Neural progenitor cell (in vitro differentiated cells): ENCODE data around the gene MGST2. TPM values are rescaled to one million over a fixed set of nuclear protein-coding genes. Genes with fewer than 3 reads are reported as not detected.

Experiments
- DNase-seq: peaks from one replicate; pipeline ENCODE4 v3.0.0-alpha.2; 2016; ENCODE audit warnings: low spot score
- H2AFZ ChIP-seq: fragments of 200-600 bp; sonication (generic); replicated peaks from 2 replicates; pipeline ENCODE4 v1.6.1; 2016; ENCODE audit warnings: antibody characterized with exemption
- H3F3A ChIP-seq: fragments of 200-600 bp; sonication (generic); 2 replicates; pipeline ENCODE4 v1.6.1; 2016; ENCODE audit warnings: antibody characterized with exemption, low read depth
- H3K27ac ChIP-seq: fragments of 200-600 bp; sonication (generic); 2 replicates; pipeline ENCODE4 v1.5.1; 2016; ENCODE audit warnings: mild to moderate bottlenecking
- H3K27me3 ChIP-seq: fragments of 200-600 bp; sonication (generic); 2 replicates; pipeline ENCODE4 v1.6.1; 2016; ENCODE audit warnings: mild to moderate bottlenecking, moderate library complexity
- H3K36me3 ChIP-seq: fragments of 200-600 bp; sonication (generic); 2 replicates; pipeline ENCODE4 v1.5.1; 2016
- H3K4me1 ChIP-seq: fragments of 200-600 bp; sonication (generic); 2 replicates; pipeline ENCODE4 v1.6.1; 2016; ENCODE audit warnings: mixed run types
- H3K4me2 ChIP-seq: fragments of 200-600 bp; sonication (generic); 2 replicates; pipeline ENCODE4 v1.6.1; 2016
- H3K4me3 ChIP-seq: fragments of 200-600 bp; sonication (generic); 2 replicates; pipeline ENCODE4 v1.5.1; 2016
- H3K79me2 ChIP-seq: fragments of 200-600 bp; sonication (generic); 2 replicates; pipeline ENCODE4 v1.6.1; 2016; ENCODE audit warnings: low read depth
- H3K9ac ChIP-seq: fragments of 200-600 bp; sonication (generic); 2 replicates; pipeline ENCODE4 v1.6.1; 2016
- H3K9me3 ChIP-seq: fragments of 200-600 bp; sonication (generic); 2 replicates; pipeline ENCODE4 v1.5.1; 2016; ENCODE audit warnings: low read depth
- H4K20me1 ChIP-seq: fragments of 200-600 bp; sonication (generic); 2 replicates; pipeline ENCODE4 v1.6.1; 2016; ENCODE audit warnings: low read depth
- H3K27ac Mint-ChIP-seq: 3 replicates; pipeline ENCODE4 v1.8.0; 2021; ENCODE audit warnings: mixed read lengths
- H3K27me3 Mint-ChIP-seq: 2 replicates; pipeline ENCODE4 v1.8.0; 2022; ENCODE audit warnings: low read depth, mild to moderate bottlenecking, inconsistent platforms, moderate library complexity, mixed read lengths; ENCODE audit not compliant: insufficient read depth
- H3K36me3 Mint-ChIP-seq: 3 replicates; pipeline ENCODE4 v1.8.0; 2021; ENCODE audit warnings: mixed read lengths
- H3K4me1 Mint-ChIP-seq: 3 replicates; pipeline ENCODE4 v1.8.0; 2021; ENCODE audit warnings: mixed read lengths
- H3K4me3 Mint-ChIP-seq: 3 replicates; pipeline ENCODE4 v1.8.0; 2021; ENCODE audit warnings: mild to moderate bottlenecking, moderate library complexity, mixed read lengths
- H3K9me3 Mint-ChIP-seq: 3 replicates; pipeline ENCODE4 v1.8.0; 2020; ENCODE audit warnings: mixed read lengths
- CTCF ChIP-seq: fragments of 200-600 bp; sonication (generic); IDR thresholded peaks from 2 replicates; pipeline ENCODE4 v1.5.1; 2017; ENCODE audit warnings: antibody characterized with exemption, mild to moderate bottlenecking
- EZH2 ChIP-seq: fragments of 200-600 bp; sonication (generic); IDR thresholded peaks from 2 replicates; pipeline ENCODE4 v1.6.1; 2017; ENCODE audit warnings: antibody characterized with exemption, mild to moderate bottlenecking, moderate library complexity
- EZH2phosphoT487 ChIP-seq: fragments of 200-600 bp; sonication (generic); IDR thresholded peaks from 2 replicates; pipeline ENCODE4 v1.6.1; 2017; ENCODE audit warnings: antibody characterized with exemption
- total RNA-seq: library from RNA; depleted of rRNA; stranded (reverse); fragments of >200 nt; gene quantifications from 2 replicates; pipeline ENCODE4 v1.2.3, GENCODE V29; 2015; ENCODE audit warnings: low replicate concordance

Gene MGST2
- total RNA-seq, 1 donor from 2014 or later: 4.4 TPM

DNA sequence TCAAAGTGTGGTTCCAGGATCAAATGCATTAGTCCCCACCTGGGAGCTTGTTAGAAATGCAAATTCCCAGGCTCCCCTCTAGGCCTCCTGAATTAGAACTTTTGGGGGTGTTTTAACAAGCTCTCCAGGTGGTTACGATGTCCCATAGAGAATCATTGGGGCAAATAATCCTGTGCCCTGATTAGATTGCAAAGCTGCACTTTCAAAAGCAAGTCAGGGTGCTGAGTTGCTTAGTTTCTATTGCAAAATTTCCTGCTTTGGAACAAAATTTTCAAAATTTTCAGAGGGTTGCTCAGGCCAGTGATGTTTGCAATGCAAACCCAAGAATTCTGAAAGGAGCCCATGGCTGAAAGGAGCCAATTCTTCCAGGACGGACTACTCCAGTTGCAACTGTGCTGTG, 71.0 kb downstream of the MGST2 start:
- H3K4me1 Mint-ChIP-seq: peaks cover 63% of the 10 kb centered on the region
- Histone ChIP-seq H4K20me1 (no peaks in the 10 kb centered on the region), H3K4me3 (no peak overlapping the region), H3K9ac (no peak overlapping the region), H3K4me1 (peaks cover 51% of the 10 kb centered on the region), H3K79me2 (no peaks in the 10 kb centered on the region), H3K9me3 (no peaks in the 10 kb centered on the region), H3K27me3 (no peaks in the 10 kb centered on the region), H2AFZ (no peak overlapping the region), H3K27ac (no peak overlapping the region), H3F3A (peaks cover 44% of the 10 kb centered on the region), H3K4me2 (peak overlapping the region; percentile 73), H3K36me3 (no peaks in the 10 kb centered on the region)
- H3K27me3 Mint-ChIP-seq: peaks cover 3% of the 10 kb centered on the region
- peaks cover 2% of the 10 kb centered on the region for H3K9me3 Mint-ChIP-seq
- peak overlapping the region; percentile 78 for H3K4me3 Mint-ChIP-seq
- no peaks in the 10 kb centered on the region for H3K36me3 Mint-ChIP-seq
- H3K27ac Mint-ChIP-seq: peak overlapping the region; percentile 50
- TF ChIP-seq EZH2 (no peak), CTCF (no peak), EZH2phosphoT487 (no peak)
- DNase-seq: peak; percentile 59

DNA sequence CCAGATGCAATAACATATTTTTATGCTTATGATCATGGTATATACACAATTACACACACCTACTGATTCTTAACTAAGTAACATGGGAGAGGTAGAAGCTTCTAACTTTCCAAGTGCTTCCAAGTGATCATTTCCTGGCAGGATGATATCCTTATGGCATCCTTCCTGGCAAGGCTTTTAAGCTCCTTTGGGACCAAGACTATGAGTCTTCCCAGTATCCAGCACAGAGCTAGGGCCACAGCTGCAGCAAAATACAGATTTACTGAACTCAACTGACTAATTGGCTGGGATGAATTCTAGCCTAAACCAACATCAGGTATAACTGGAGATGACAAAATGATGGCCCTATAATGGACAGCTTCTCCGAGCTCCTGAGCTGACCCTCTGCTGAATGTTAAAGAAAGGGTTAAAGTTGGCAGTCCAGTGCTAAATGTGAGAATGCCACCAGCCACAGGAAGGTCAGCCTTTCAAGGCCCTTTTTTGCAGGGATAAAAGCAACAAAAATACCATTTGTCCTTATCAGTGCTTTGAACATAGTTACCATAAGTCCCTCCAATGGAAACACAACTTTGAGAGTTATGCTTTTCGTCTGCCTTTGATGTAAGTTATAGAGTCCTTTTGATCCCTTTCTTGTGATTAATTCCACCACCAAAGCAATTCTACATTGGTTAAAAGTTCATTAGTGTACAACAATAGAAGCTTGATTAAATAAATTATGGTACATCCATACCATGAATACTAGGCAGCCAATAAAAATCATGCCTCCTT, 73.4 kb downstream of the MGST2 start:
- H3K27ac Mint-ChIP-seq: no peak overlapping the region
- peaks cover 3% of the 10 kb centered on the region for H3K27me3 Mint-ChIP-seq
- H3F3A ChIP-seq: peaks cover 41% of the 10 kb centered on the region
- peaks cover 64% of the 10 kb centered on the region for H3K4me1 Mint-ChIP-seq
- no peak for TF ChIP-seq CTCF
- TF ChIP-seq EZH2: no peak
- TF ChIP-seq EZH2phosphoT487: no peak
- H3K4me3 ChIP-seq: no peak overlapping the region
- H4K20me1 ChIP-seq: no peaks in the 10 kb centered on the region
- no peaks in the 10 kb centered on the region for H3K27me3 ChIP-seq
- H3K27ac ChIP-seq: no peak overlapping the region
- no peaks in the 10 kb centered on the region for H3K9me3 ChIP-seq
- no peaks in the 10 kb centered on the region for H3K79me2 ChIP-seq
- H3K4me1 ChIP-seq: peaks cover 43% of the 10 kb centered on the region
- no peak overlapping the region for H2AFZ ChIP-seq
- peak overlapping the region; percentile 4 for H3K4me2 ChIP-seq
- peaks cover 3% of the 10 kb centered on the region for H3K36me3 Mint-ChIP-seq
- no peak for DNase-seq
- peaks cover 2% of the 10 kb centered on the region for H3K9me3 Mint-ChIP-seq
- no peak overlapping the region for H3K9ac ChIP-seq
- H3K36me3 ChIP-seq: no peaks in the 10 kb centered on the region
- H3K4me3 Mint-ChIP-seq: no peak overlapping the region

DNA sequence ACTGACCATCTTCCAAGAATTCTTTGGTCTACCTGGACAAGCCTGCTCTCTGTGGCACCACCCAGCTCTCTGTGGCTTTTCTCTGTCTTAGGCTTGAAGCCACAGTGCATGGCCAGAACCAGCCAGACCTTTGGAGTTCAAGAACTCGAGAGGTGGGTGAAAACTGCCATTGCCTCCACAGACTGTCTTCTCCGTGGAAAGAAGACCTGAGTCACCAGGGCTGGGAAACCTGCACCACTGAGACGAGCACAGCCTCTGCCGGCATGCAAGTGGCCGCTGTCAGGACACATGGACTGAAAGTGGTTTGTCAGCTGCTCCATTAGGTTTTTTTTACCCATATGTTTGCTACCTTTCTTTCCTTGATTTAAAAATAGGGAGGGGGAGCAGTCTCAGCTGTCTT, 74.5 kb downstream of the MGST2 start:
- Mint-ChIP-seq H3K4me3 (no peak overlapping the region), H3K9me3 (peaks cover 2% of the 10 kb centered on the region), H3K36me3 (peaks cover 3% of the 10 kb centered on the region), H3K27ac (peak overlapping the region; percentile 2), H3K4me1 (peaks cover 67% of the 10 kb centered on the region), H3K27me3 (peaks cover 11% of the 10 kb centered on the region)
- H3K4me1 ChIP-seq: peaks cover 37% of the 10 kb centered on the region
- H3F3A ChIP-seq: peaks cover 32% of the 10 kb centered on the region
- H3K36me3 ChIP-seq: no peaks in the 10 kb centered on the region
- H3K27me3 ChIP-seq: no peaks in the 10 kb centered on the region
- H3K27ac ChIP-seq: no peak overlapping the region
- H3K4me2 ChIP-seq: no peak overlapping the region
- TF ChIP-seq CTCF (no peak), EZH2 (no peak), EZH2phosphoT487 (no peak)
- no peak overlapping the region for H3K4me3 ChIP-seq
- no peak overlapping the region for H2AFZ ChIP-seq
- no peak overlapping the region for H3K9ac ChIP-seq
- no peaks in the 10 kb centered on the region for H3K79me2 ChIP-seq
- no peak for DNase-seq
- H4K20me1 ChIP-seq: no peaks in the 10 kb centered on the region
- H3K9me3 ChIP-seq: no peaks in the 10 kb centered on the region
